Chondrocyte (in vitro differentiated cells): Measurements from ENCODE around the gene SLC11A1. TPM values are rescaled to one million over a fixed set of nuclear protein-coding genes. Genes with fewer than 3 reads are reported as not detected.

ENCODE experiments used
- DNase-seq: peaks from one replicate; pipeline ENCODE4 v3.0.0; 2021; ENCODE audit warnings: mixed read lengths, low spot score
- H3K27ac Mint-ChIP-seq: one replicate; pipeline ENCODE4 v1.8.0; 2021; ENCODE audit warnings: mild to moderate bottlenecking, moderate library complexity, mixed read lengths; ENCODE audit not compliant: unreplicated experiment
- H3K27me3 Mint-ChIP-seq: 2 replicates; pipeline ENCODE4 v1.8.0; 2021; ENCODE audit warnings: low read depth, mixed read lengths
- H3K36me3 Mint-ChIP-seq: 2 replicates; pipeline ENCODE4 v1.8.0; 2021; ENCODE audit warnings: low read depth, mixed read lengths
- H3K4me1 Mint-ChIP-seq: 2 replicates; pipeline ENCODE4 v1.8.0; 2021; ENCODE audit warnings: low read depth, mild to moderate bottlenecking, mixed read lengths
- H3K4me3 Mint-ChIP-seq: one replicate; pipeline ENCODE4 v1.8.0; 2021; ENCODE audit warnings: mild to moderate bottlenecking, moderate library complexity, mixed read lengths; ENCODE audit not compliant: unreplicated experiment
- H3K9me3 Mint-ChIP-seq: 2 replicates; pipeline ENCODE4 v1.8.0; 2021; ENCODE audit warnings: low read depth, mixed read lengths
- CTCF ChIP-seq: fragments of 200-600 bp; sonication (generic); IDR thresholded peaks from 2 replicates; pipeline ENCODE4 v1.5.0; 2021; ENCODE audit warnings: antibody characterized with exemption, mild to moderate bottlenecking, moderate library complexity
- total RNA-seq: library from RNA; stranded (reverse); gene quantifications from 3 replicates; pipeline ENCODE4 v1.2.1, GENCODE V29; 2021

Gene SLC11A1
- total RNA-seq, 1 donor from 2014 or later = 0.10 TPM

- H3K36me3 Mint-ChIP-seq = peaks cover 10% of the 10 kb centered on the region
- peak overlapping the region; percentile 95 for H3K4me3 Mint-ChIP-seq
- H3K27ac Mint-ChIP-seq = peak overlapping the region; percentile 92
- no peaks in the 10 kb centered on the region for H3K9me3 Mint-ChIP-seq
- peaks cover 39% of the 10 kb centered on the region for H3K4me1 Mint-ChIP-seq
- no peak for TF ChIP-seq CTCF
- DNase-seq = no peak
- no peaks in the 10 kb centered on the region for H3K27me3 Mint-ChIP-seq
Observed at GRCh38 chr2:218400167-218400929, 18.3 kb downstream of the SLC11A1 start.

GRCh38 chr2:218400930-218401881, 19.1 kb downstream of the SLC11A1 start:
- no peak for TF ChIP-seq CTCF
- peak overlapping the region; percentile 54 for H3K27ac Mint-ChIP-seq
- no peaks in the 10 kb centered on the region for H3K27me3 Mint-ChIP-seq
- H3K36me3 Mint-ChIP-seq = peaks cover 10% of the 10 kb centered on the region
- peak overlapping the region; percentile 95 for H3K4me3 Mint-ChIP-seq
- no peak for DNase-seq
- peaks cover 42% of the 10 kb centered on the region for H3K4me1 Mint-ChIP-seq
- no peaks in the 10 kb centered on the region for H3K9me3 Mint-ChIP-seq

GRCh38 chr2:218401890-218402289, 19.8 kb downstream of the SLC11A1 start:
- H3K4me3 Mint-ChIP-seq = peak overlapping the region; percentile 95
- DNase-seq = no peak
- H3K9me3 Mint-ChIP-seq = no peaks in the 10 kb centered on the region
- no peak overlapping the region for H3K27ac Mint-ChIP-seq
- peaks cover 10% of the 10 kb centered on the region for H3K36me3 Mint-ChIP-seq
- H3K27me3 Mint-ChIP-seq = no peaks in the 10 kb centered on the region
- TF ChIP-seq CTCF = no peak
- peaks cover 39% of the 10 kb centered on the region for H3K4me1 Mint-ChIP-seq

GRCh38 chr2:218402491-218402901, 20.4 kb downstream of the SLC11A1 start:
- Mint-ChIP-seq H3K4me3 (no peak overlapping the region), H3K4me1 (peaks cover 38% of the 10 kb centered on the region), H3K36me3 (peaks cover 10% of the 10 kb centered on the region), H3K27ac (peak overlapping the region; percentile 41), H3K9me3 (no peaks in the 10 kb centered on the region), H3K27me3 (no peaks in the 10 kb centered on the region)
- no peak for DNase-seq
- no peak for TF ChIP-seq CTCF

GRCh38 chr2:218402911-218403411, 20.9 kb downstream of the SLC11A1 start:
- H3K4me3 Mint-ChIP-seq = no peak overlapping the region
- no peaks in the 10 kb centered on the region for H3K9me3 Mint-ChIP-seq
- peak overlapping the region; percentile 22 for H3K27ac Mint-ChIP-seq
- H3K36me3 Mint-ChIP-seq = peaks cover 10% of the 10 kb centered on the region
- TF ChIP-seq CTCF = no peak
- no peaks in the 10 kb centered on the region for H3K27me3 Mint-ChIP-seq
- DNase-seq = no peak
- H3K4me1 Mint-ChIP-seq = peaks cover 34% of the 10 kb centered on the region
